HCEC 1CT (cell line): ENCODE results near the gene ATP6V1F.

Source experiments
- DNase-seq: peaks from one replicate; pipeline ENCODE4 v3.0.0-alpha.2; 2017

ATP6V1F gene

DNA sequence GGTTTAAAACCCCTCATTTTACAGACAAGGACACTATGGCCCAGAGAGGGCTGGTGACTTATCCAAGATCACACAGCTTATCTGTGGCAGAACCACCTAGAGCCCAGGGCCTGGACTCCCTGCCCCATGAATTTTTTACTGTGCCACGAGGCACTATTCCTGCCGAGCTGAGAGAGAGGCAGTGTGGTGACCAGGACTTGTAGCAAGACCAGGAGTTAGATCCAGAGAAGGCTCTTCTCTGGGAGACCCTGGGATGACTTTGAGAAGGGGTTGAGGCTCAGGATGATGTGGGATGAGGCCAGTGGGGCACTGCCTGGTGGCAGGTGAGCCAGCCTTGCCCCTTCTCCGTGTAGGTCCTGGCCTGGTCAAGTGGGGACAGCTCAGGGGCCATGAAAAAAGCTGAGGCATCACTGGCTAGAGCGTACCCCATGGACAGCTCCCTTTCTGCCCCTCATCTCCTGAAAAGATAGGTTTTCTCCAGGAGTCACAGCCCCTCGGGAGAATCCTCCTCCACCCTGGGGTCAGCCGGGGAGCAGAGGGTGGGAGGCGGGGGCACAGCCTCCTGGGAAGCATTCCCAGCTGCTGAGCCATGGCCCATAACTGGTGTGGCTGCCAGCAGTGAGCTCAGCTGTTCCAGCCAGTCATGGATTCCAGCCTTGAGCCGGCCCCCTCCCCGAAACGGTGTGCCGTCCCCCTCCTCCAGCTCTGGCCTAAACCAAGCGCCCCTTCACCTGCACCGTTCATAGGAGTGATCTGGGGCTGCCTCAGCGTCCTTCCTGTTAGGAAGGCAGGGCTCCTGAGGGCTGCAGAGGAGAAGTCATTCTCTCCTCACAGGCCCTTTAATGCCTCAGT lies 26.6 kb upstream of the ATP6V1F start:
- DNase-seq, result no peak

DNA sequence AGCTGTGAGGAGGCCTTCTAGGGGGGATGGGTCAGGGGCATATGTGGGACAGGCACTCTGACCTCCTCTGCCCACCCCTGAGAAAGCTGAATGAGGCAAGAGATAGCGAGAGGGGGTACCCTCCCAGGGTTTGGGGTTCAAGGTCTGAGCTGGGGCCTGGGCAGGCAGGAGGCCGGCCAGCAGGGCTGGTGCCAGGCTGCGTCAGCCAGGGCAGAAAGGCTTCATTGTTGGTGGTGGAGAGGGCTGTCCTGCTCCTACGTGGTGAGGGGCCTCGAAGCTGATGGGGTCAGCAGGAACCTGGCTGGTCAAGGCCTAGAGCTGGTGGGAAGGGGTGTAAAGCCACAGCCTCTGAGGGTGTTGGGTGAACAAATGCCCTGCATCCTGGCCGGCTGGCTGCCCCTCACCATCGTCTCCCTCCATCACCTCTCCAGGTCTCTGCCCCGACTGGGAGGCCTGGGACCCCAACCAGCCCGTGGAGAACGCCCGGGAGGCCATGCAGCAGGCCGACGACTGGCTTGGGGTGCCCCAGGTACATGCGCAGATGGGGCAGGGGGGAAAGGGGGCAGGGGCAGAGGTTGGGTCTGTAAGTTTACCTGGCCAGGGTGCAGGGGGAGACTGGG lies 25.8 kb upstream of the ATP6V1F start:
- no peak for DNase-seq

DNA sequence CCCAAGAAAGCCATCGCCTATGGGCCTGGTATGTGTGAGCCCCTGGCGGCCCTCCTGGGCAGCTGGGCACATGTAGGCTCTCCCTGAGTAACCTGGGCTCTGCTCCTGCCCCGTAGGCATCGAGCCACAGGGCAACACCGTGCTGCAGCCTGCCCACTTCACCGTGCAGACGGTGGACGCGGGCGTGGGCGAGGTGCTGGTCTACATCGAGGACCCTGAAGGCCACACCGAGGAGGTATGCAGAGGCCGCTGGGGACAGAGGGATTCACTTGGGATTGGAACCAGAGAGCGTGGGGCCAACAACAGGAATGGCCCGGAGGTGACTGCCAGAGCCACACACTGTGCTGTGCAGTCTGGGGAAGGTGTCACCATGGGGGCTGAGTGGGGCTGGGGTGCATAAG lies 25.1 kb upstream of the ATP6V1F start:
- DNase-seq, result no peak

DNA sequence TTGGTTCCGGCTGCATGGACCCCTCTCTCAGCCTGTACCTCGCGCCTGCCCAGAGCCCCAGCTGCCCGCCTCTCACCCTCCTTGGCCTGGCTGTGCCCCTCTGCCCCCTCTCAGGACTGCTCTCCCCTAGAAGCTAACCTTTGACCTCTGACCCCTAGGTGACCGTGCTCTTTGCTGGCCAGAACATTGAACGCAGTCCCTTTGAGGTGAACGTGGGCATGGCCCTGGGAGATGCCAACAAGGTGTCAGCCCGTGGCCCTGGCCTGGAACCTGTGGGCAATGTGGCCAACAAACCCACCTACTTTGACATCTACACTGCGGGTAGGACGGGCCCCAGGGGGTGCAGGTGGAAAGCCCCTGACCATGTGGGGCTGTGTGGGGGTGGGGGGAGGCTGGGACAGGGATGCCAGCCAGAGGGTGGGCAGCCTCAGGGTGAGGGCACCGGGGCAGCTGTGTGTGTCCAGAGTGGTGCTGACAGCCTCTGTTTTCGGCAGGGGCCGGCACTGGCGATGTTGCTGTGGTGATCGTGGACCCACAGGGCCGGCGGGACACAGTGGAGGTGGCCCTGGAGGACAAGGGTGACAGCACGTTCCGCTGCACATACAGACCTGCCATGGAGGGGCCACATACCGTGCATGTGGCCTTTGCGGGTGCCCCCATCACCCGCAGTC lies 24.4 kb upstream of the ATP6V1F start:
- no peak for DNase-seq

DNA sequence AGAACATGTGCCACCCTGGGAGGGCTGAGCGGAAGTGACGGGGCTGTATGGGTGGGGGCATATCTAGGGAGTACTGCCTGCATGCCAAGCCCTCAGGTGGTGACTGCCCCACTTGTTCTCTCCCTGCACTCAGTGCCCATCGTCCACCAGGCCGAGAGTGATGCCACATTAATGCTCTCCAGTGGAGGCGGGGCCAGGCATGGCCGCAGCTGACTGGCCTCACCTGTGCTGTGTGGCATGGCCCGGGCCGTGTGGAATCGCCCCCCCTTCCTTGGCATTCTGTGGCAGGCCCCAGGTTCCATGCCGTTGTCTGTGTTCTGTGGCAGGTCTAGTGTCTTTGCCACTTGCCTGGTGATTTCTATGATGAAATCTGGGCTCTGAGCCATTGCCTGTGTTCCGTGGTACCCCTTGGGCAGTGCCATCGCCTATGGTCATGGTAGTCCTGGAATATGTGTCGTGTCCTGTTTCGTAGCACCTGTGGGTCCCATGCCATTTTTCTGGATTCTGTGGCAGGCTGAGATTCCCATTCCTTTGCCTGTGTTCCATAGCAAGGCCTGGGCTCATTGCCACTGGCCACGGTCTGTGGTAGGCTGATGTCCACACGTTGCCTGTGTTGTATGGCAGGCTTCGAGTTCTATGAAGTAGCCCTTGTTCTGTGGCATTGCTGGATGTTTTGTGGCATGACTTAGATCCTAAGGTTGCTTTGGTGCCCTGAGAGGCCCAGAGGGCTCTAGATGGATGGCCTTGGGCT lies 23.5 kb upstream of the ATP6V1F start:
- DNase-seq, result no peak

DNA sequence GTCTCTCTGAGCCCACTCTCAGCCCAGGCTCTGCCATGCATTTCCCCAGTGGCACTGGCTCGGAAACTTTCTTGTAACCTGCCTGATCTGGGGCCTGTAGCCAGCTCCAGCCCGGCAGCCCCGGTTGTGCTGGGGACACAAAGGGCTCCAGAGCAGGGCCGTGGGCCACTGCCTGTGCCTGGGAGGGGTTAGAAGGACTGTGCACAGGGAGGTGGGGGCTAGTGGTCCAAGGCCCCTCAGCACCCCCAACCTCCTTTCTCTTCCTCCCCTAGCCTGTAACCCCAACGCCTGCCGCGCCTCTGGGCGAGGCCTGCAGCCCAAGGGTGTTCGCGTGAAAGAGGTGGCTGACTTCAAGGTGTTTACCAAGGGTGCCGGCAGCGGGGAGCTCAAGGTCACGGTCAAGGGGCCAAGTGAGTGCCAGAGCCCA lies 22.9 kb upstream of the ATP6V1F start:
- no peak for DNase-seq

DNA sequence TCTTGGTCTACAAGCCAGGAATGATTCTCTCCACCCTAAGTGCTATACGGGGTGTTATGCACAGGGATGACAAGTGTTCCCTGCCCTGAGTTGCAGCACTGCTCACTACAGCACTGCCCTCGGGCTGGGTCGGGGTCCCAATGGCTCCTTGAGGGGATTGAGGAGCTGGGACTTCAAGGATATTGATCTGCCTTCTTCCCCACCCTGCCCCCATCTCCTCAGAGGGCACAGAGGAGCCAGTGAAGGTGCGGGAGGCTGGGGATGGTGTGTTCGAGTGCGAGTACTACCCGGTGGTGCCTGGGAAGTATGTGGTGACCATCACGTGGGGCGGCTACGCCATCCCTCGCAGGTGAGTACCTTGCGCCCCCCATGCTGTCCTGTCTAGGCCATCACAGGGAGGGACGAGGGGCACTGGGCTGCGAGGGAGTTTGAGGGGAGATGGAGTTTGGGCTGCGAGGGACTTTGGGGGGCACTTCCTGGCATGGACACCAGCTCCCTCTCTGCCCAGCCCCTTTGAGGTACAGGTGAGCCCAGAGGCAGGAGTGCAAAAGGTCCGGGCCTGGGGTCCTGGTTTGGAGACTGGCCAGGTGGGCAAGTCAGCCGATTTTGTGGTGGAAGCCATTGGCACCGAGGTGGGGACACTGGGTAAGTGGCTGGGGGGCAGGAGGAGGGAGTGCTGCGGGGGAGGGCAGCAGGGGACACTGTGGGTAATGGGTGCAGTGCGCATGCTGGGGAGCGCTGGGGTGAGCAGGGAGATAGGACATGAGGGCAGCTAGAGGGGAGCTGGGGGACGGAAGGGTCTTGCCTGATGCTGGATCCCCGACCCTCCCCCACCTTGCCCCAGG lies 22.1 kb upstream of the ATP6V1F start:
- DNase-seq, result no peak

DNA sequence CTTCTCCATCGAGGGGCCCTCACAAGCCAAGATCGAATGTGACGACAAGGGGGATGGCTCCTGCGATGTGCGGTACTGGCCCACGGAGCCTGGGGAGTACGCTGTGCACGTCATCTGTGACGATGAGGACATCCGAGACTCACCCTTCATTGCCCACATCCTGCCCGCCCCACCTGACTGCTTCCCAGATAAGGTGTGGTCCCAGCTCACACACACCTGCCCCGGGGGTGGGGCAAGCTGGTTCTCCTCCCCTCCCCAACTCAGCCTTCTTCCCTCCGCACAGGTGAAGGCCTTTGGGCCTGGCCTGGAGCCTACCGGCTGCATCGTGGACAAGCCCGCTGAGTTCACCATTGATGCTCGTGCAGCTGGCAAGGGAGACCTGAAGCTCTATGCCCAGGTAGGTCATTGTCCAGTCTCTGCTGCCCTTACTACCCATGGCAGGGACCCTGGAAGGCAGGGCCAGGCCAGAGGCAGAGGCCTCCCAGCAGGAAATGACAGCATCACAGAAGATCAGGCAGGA lies 21.4 kb upstream of the ATP6V1F start:
- DNase-seq, result no peak

DNA sequence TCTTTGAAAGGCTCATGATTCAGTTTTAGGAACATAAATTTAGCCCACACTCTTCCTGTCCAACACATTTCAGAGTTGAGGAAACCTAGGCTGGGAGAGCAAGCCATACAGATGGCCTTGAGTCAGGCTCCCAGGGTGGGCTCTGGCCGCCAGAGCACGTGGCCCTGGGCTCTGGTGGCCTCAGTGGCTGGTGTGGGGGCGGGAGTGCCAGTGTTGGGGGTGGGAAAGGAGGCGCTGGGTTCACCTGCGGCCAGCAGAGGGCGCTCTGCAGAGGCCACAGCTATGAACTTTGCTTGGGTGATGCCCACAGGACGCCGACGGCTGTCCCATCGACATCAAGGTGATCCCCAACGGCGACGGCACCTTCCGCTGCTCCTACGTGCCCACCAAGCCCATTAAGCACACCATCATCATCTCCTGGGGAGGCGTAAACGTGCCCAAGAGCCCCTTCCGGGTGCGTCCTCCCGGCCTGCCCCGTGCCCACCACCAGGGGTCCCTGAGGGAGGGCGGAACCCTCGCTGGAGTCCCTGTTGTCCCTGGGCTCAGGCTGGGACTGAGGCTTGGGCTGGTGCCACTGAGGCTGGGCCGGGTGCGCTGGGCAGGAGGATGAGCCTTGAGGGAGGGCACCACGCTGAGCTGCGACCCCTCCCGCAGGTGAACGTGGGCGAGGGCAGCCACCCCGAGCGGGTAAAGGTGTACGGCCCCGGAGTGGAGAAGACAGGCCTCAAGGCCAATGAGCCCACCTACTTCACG lies 20.6 kb upstream of the ATP6V1F start:
- peak; percentile 35 for DNase-seq

DNA sequence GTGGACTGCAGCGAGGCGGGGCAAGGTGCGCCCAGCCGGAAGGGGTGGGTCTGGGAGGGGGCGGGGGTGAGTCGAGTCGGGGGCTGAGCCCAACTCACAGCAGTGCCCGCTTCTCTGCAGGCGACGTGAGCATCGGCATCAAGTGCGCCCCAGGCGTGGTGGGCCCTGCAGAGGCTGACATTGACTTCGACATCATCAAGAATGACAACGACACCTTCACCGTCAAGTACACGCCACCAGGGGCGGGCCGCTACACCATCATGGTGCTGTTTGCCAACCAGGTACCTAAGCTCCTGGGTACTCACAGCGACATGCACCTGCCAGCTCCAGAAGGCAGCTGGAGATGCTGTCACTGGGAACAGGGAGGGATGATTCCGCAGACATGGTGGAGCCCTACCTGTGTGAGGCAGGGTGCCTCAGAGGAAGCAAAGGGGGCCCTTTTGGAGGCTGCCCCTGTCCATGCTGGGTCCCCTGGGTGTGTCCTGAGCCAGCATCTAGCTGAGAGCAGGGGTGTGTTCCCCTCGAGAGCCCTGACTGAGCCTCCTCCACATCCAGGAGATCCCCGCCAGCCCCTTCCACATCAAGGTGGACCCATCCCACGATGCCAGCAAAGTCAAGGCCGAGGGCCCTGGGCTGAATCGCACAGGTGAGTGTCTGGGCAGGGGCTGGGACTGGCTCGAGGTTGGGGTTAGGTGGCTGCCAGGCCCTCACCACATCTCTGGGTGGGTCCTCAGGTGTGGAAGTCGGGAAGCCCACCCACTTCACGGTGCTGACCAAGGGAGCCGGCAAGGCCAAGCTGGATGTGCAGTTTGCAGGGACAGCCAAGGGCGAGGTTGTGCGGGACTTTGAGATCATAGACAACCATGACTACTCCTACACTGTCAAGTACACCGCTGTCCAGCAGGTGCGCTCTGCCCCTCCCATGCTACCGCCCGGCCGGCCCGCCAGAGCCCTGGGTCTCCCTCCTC lies 19.7 kb upstream of the ATP6V1F start:
- DNase-seq, result no peak

DNA sequence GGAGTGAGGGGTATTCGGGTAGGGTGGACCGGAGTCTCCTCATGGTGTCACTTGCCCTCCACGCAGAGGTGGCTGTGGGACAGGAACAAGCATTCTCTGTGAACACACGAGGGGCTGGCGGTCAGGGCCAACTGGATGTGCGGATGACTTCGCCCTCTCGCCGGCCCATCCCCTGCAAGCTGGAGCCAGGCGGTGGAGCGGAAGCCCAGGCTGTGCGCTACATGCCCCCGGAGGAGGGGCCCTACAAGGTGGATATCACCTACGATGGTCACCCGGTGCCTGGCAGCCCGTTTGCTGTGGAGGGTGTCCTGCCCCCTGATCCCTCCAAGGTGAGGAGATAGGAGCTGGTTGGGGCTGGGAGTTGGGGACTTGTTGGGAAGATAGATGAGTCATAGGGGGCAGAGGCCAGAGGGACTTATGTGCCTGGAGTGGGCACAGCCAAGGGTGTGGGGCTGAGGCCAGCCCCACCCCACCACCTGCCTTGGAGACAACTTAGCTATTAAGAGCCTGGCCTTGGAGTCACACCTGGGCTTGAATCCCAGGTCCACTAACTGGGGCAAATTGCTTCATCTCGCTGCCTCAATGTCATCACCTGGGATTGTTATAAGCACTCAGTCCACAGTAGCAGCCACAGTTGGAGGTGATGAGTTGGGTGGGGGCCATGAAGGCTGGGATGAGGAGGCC lies 18.6 kb upstream of the ATP6V1F start:
- DNase-seq, result no peak

DNA sequence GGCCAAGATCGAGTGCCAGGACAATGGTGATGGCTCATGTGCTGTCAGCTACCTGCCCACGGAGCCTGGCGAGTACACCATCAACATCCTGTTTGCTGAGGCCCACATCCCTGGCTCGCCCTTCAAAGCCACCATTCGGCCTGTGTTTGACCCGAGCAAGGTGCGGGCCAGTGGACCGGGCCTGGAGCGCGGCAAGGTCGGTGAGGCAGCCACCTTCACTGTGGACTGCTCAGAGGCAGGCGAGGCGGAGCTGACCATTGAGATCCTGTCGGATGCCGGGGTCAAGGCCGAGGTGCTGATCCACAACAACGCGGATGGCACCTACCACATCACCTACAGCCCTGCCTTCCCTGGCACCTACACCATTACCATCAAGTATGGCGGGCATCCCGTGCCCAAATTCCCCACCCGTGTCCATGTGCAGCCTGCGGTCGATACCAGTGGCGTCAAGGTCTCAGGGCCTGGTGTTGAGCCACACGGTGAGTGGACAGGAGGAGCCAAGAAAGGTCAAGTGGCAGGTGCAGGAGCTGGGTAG lies 17.8 kb upstream of the ATP6V1F start:
- DNase-seq, result no peak

DNA sequence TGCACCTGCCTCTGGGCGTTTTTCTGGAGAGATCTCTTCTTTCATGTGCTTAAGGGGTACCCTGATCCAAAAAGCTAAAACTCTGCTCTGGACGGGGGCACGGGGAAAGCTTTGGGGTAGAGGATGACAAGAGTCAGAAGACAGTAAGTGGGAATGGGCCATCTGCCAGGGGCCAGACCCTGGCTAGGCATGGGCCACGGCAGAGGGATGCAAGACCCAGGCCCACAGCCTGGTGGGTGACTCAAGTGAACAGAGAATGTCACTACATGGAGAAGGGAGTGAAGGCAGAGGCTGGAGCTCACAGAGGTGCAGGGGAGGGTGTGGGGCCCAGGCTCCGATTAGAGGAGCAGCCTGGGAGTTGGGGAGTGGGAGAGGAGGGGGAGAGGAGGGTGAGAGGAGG lies 17.2 kb upstream of the ATP6V1F start:
- DNase-seq, result no peak

DNA sequence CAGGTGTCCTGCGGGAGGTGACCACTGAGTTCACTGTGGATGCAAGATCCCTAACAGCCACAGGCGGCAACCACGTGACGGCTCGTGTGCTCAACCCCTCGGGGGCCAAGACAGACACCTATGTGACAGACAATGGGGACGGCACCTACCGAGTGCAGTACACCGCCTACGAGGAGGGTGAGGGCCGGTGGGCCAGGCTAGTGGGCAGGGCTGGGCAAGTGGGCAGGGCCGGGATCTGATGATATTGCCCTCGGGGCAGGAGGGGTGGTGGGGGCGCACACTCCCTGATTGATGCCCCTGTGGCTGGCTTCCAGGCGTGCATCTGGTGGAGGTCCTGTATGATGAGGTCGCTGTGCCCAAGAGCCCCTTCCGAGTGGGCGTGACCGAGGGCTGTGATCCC lies 16.7 kb upstream of the ATP6V1F start:
- DNase-seq, result no peak

DNA sequence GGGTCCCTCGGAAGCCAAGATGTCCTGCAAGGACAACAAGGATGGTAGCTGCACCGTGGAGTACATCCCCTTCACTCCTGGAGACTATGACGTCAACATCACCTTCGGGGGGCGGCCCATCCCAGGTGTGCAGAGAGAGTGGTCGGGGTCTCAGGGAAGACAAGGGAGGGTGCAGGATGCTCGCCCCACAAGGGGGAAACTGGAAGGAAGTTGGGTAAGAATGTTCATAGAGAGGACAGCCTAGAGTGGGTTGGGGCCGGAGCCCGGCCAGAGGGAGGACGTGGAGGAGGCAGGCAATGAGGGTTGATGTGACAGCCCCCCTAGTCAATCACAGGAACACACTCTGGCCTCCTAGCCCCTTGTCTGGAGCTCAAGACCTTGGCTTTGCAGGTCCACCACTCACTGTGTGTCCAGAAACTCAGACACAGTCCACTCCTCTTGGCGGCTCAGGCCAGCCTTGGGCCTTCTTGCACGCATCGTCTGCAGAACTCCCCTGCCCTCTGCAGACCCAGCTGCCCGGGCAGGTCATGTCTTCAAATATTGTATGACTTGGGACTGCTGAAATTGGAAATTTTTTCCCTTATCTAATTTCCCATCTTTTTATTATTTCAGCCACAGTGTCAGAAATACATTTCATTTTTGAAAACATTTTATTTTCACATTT lies 15.7 kb upstream of the ATP6V1F start:
- no peak for DNase-seq

DNA sequence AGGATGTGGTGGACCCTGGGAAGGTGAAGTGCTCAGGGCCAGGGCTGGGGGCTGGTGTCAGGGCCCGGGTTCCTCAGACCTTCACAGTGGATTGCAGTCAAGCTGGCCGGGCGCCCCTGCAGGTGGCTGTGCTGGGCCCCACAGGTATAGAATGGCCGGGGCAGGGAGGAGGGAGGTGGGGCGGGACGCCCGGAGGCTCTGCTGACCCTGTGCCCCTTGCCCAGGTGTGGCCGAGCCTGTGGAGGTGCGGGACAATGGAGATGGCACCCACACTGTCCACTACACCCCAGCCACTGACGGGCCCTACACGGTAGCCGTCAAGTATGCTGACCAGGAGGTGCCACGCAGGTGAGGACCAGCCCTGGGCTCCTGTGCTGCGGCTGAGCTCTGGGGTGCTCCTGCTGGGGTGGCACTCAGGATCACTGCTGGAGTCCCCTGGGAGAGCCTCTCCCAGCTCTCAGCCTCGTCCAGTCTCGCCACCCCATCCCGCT lies 14.9 kb upstream of the ATP6V1F start:
- no peak for DNase-seq

DNA sequence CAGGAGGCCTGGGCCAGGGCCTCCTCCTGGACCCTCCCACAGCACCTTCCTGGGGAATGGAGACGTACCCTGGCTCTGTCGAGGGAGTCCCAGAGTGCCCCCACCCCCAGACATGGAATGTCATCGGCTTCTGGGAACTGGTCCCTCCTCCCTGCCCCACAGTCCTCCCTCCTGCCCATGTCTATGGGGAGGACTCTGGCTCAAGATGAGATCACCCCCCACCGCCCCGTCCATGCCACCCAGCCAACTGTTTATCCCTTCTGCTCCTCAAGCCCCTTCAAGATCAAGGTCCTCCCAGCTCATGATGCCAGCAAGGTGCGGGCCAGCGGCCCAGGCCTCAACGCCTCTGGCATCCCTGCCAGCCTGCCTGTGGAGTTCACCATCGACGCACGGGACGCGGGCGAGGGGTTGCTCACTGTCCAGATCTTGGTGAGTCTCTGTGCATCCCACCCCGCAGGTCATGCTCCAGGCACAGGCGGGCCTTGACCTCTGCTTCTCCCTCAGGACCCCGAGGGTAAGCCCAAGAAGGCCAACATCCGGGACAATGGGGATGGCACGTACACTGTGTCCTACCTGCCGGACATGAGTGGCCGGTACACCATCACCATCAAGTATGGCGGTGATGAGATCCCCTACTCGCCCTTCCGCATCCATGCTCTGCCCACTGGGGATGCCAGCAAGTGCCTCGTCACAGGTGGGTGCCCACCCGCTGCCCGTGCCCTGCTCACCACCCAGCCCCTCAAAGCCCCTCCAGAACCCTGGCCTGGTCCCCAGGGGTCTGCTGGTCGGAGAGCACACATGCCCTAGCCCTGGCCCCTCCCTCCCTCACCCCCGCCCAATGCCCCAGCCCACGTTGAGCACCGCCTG lies 14.1 kb upstream of the ATP6V1F start:
- DNase-seq, result no peak

DNA sequence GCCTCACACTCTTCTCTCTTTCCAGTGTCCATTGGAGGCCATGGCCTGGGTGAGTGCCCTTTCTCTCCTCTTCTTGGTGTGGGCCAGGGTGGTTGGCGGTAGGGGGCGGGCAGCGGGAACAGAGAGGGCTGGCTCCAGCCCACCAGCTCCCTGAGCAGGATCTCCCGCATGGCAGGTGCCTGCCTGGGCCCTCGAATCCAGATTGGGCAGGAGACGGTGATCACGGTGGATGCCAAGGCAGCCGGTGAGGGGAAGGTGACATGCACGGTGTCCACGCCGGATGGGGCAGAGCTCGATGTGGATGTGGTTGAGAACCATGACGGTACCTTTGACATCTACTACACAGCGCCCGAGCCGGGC lies 13.5 kb upstream of the ATP6V1F start:
- no peak for DNase-seq
